Measurements from ENCODE around the gene TBX3.
A peak's percentile ranks its signal among the peaks of the same experiment; 100 is the strongest.

Gene TBX3

DNA sequence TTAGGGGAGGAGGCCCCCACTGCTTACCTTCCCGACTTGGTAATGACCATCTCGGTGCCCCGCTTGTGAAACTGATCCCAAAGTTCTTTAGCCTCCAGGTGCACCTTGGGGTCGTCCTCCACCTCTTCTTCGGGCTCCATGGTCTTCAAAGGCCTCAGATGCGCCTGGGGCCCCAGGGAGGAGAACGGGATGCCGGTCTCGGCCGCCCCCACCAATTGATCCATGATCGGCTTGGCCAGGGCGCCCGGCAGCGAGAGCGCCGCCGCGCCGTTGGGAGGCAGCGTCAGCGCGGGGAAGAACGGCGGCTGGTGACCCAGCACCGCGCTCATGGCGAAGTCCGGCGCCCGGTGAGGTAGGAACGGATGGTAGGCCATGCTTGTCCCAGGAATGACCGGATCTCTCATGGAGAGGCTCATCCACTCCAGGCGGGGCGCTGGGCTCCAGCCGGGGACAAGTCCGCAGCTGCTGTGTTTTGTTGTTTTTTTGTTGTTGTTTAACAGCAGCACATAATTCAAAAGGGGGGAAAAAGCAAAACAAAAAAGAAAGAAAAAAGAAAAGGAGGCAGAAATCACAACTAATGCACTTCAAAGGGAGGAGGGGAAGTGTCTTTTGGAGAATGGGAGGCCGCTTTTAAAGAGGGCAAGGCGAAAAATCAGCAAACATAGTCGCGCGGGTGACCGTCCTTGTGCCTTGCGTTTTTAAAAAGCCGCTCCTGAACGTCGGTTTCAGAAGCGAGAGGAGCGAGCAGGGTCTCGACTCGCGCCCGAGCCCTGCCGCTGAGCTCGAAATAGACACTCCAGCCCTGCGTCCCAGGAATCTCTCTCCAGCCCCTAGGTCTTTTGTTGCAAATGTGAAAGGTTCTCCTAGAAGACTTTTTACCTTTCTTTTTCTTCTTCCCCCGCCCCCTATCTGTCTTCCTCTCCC is 928 bp downstream of the TBX3 start:
- DNase-seq (ENCODE audit: low spot score), result peak; percentile 73

- DNase-seq (ENCODE audit: low spot score), result no peak
Observed at GRCh38 chr12:114682106-114682784, 1.7 kb downstream of the TBX3 start.

DNA sequence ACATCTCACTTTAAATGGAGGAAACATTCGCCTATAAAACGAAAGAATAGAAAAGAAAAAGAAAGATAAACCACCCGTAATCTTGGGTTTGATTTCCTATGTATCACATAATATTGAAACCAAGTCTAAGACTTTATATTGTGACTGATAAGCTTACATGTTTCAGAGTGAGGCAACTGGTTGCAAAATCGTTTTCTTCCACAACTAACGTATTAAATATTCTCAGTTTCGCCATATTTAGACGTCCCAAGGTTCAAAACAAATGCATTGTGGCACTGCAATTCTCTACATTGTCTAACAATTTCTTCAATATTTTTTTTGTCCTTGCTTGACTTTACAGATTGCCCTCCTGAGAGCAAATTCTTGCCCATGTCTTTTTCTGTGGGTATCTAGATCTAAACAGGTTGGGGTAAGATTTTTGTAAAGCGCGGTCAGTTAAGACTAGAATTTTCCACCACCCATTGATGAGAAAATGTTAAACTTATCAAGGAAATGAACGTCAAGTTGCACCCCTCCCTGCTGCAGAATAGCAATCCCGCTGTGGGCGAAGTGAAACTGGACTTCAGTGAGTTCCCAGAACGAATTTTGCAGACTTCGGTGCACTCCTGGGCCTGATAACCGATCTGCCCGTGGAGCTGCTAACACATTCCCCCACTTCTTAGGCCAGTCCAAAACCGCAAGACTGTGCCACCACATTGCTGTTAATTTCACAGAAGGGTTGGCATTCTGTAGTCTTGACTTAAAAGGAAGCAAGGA is 2.7 kb downstream of the TBX3 start:
- DNase-seq (ENCODE audit: low spot score), result peak; percentile 55

DNA sequence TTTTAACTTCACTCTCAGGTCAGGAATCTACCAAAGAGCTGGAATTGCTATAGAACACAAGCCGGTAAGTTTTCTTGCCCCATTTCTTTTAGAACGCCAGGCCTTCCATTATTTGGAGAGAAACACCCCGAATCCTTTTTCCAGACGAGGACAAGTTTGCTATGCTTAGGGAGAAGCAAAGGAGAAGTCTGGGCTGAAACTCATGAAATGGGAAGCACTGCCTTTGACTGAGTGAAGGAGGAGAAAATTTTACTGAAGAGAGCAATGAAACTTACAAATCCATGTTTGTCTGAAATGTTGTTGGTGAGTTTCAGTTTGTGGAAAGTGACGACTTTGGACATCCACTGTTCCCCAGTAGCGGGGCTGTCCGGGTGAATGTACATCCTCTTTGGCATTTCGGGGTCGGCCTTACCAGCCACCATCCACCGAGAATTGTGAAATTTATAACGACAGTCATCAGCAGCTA is 3.3 kb downstream of the TBX3 start:
- no peak for DNase-seq (ENCODE audit: low spot score)

DNA sequence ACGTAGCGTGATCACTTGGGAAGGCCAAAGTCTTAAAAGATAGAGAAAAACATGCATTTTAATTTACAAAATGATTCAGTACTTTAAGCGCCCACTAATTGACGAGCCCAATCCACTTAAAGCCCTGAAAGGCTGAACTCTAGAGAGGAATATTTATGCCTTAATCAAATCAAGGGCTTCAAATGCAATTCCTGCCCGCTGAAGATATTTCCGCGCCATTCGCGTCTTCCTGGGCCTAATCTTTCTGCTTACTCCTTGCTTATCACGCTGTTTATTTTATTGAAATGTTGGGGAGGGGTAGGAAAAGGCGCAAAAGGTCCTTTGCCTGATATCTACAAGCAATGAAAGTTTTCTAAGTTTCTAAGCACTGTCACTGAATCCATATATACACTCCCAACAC is 4.0 kb downstream of the TBX3 start:
- no peak for DNase-seq (ENCODE audit: low spot score)

GRCh38 chr12:114679452-114679875 is 4.5 kb downstream of the TBX3 start:
- no peak for DNase-seq (ENCODE audit: low spot score)

- DNase-seq (ENCODE audit: low spot score), result no peak
Observed at GRCh38 chr12:114678718-114679117, 5.3 kb downstream of the TBX3 start.

DNA sequence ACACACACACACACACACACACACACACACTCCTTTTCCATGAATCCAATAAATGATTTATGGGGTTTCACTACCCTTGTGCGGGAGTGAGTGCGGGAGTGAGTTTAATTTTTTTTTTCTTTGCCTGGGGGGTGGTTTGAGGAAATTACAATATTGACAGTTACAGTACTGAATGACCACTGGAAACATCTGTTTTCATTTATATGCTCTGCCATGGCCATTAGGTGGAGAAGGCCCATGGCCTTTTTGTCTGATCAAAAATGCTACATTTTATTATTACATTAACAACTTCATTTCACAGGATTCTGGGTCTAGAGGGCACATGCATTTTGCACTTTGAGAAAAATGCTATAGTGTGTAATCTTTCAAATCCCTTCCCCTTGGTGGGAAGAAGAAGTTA is 5.9 kb downstream of the TBX3 start:
- DNase-seq (ENCODE audit: low spot score), result no peak

- no peak for DNase-seq (ENCODE audit: low spot score)
Observed at GRCh38 chr12:114676142-114676741, 7.7 kb downstream of the TBX3 start.

- DNase-seq (ENCODE audit: low spot score), result no peak
Observed at GRCh38 chr12:114674251-114675047, 9.5 kb downstream of the TBX3 start.

- no peak for DNase-seq (ENCODE audit: low spot score)
Observed at GRCh38 chr12:114673901-114674250, 10.1 kb downstream of the TBX3 start.

DNA sequence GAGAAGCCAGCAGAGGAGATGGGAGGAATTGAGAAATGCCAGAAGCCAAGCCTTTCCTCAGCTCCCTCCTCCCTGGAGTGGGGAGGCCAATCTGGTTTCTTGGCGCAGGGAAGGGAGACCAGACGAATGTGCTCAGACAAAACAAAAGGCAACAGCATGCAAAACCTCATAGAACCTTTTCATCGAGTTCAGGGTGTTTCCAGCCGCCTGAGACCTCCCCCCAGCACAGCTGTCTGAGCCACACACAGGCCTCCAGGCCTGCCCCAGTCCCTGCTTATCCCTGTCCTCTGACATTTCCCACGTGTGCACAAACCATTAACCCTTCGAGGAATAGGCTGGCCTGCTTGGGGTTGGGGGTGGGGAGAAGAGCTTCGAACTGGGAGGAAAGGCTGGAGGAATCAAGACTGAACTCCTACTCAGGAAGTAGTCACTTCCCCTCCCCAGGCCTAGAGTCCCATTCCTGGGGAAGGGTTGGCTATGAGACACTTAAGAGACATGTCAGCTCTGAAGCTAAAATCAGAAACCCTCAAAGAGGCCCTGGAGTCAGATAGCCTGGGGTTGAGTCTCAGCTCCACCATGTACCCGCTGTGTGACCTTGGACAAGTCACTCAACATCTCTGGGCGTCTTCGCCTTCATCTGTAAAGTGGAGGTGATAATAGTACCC is 10.7 kb downstream of the TBX3 start:
- no peak for DNase-seq (ENCODE audit: low spot score)

GRCh38 chr12:114672817-114673168 is 11.2 kb downstream of the TBX3 start:
- DNase-seq (ENCODE audit: low spot score), result no peak

- peak; percentile 79 for DNase-seq (ENCODE audit: low spot score)
Observed at GRCh38 chr12:114671443-114672411, 12.2 kb downstream of the TBX3 start.

DNA sequence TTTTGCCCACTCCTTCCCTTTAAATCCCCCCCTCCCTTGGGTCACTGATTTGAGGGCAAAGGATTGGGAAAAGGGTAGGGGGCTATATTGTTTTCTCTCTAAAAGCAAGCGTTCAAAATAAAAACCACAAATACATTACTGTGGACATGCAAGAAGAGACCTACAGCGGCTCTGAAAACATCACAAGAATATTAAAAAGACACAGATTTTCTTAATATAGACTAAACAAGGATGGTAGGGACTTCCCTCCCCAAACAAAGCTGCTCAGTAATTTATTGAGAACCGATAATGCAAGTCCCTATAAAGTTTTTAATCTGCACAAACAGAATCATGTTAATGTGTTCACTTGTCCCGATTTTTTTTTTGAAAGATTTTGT is 12.9 kb downstream of the TBX3 start:
- DNase-seq (ENCODE audit: low spot score), result no peak

- no peak for DNase-seq (ENCODE audit: low spot score)
Observed at GRCh38 chr12:114670291-114670980, 13.5 kb downstream of the TBX3 start.

DNA sequence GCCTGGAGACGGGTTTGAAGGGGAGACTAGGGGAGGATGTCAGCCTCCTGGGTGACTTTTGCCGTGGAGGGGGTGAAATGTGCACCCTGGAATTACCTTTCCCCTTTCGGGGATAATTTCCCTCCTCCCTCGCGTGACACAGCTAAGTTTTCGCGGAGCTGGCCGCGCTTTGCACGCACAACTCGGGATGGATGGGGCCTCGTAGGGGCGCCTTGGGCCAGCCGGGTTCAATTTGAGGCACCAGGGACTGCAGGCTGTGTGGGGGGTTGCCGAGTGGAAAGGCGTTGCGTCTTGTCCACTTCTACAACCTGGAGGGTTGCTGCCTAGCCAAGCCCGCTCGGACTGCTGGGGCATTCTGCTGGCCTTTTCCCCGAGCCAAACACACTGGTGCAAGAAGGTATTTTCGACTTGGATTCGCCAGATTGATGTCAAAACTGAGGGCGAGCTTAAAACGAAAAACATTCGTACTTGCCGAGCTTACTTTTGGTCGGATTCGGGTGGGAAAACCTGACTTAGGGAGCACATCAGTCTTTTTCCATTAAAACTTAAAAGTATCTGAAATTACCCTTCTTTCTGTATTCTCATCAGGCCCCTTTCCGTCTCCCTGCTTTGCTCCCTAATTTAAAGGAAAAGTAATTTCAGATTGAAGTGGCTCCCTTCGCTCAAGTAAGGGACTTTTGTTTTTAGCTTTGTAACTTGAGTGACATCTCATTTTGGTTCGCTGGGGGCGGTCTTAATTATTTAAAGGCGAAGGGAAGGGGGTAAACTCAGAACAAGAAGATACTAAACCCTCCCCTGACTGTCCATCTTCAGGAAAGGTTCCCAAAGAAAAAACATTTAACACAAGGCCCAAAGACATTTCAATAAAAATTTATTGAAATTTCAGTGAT is 14.3 kb downstream of the TBX3 start:
- no peak for DNase-seq (ENCODE audit: low spot score)

DNA sequence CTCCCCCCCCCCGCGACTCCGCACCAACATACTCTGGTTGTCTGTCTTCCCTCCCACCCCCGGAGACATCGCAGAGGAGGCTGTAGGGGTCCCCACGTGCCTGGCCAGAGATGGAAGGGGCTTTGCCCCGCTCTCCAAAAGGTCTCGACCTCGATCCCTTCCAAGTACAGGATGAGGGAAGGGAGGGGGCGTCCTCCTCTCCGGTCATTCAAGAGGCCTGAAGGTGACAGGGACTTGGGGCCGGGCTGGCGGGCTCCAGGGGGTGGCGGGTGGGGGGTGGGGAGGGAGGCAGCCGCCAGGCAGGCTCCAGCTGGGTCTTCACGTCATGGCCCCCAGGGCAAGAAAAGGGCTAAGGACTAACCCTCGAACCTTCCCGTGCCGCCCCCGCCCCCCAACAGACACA is 15.1 kb downstream of the TBX3 start:
- no peak for DNase-seq (ENCODE audit: low spot score)

All from ecto neural progenitor cell (in vitro differentiated cells).